Measurements from ENCODE around the gene KCND3. TPM values are rescaled to one million over a fixed set of nuclear protein-coding genes. Genes with fewer than 3 reads are reported as not detected.

KCND3 gene
- polyA plus RNA-seq, 1 donor, result 2.5 TPM

- no peak overlapping the region for H3K27ac ChIP-seq (ENCODE audit: low read length)
- no peaks in the 10 kb centered on the region for H3K4me1 ChIP-seq (ENCODE audit: control insufficient read depth, insufficient read depth, low read length)
- no peaks in the 10 kb centered on the region for H3K36me3 ChIP-seq (ENCODE audit: control insufficient read depth, insufficient read depth, low read length)
- no CpG with 5 or more reads among the region's 7 CpGs for WGBS (ENCODE audit: insufficient coverage, low lambda C conversion rate)
- no peak overlapping the region for H3K4me3 ChIP-seq (ENCODE audit: low read length)
- H3K27me3 ChIP-seq (ENCODE audit: control insufficient read depth, insufficient read depth, low read length), result peaks cover 6% of the 10 kb centered on the region
- no peaks in the 10 kb centered on the region for H3K9me3 ChIP-seq (ENCODE audit: control insufficient read depth, low read depth, low read length)
- peak in 1 of 2 donors; percentile 3 for DNase-seq
Observed at GRCh38 chr1:111852261-111852721, 137.2 kb downstream of the KCND3 start.

- DNase-seq, result no peak
- Histone ChIP-seq H3K4me1 (ENCODE audit: control insufficient read depth, insufficient read depth, low read length) (no peaks in the 10 kb centered on the region), H3K4me3 (ENCODE audit: low read length) (no peak overlapping the region), H3K27ac (ENCODE audit: low read length) (no peak overlapping the region), H3K9me3 (ENCODE audit: control insufficient read depth, low read depth, low read length) (no peaks in the 10 kb centered on the region), H3K36me3 (ENCODE audit: control insufficient read depth, insufficient read depth, low read length) (no peaks in the 10 kb centered on the region), H3K27me3 (ENCODE audit: control insufficient read depth, insufficient read depth, low read length) (peaks cover 6% of the 10 kb centered on the region)
- WGBS (ENCODE audit: insufficient coverage, low lambda C conversion rate), result no CpG with 5 or more reads among the region's 6 CpGs
Observed at GRCh38 chr1:111851552-111851951, 137.9 kb downstream of the KCND3 start.

GRCh38 chr1:111850109-111850508 lies 139.4 kb downstream of the KCND3 start:
- Histone ChIP-seq H3K4me1 (ENCODE audit: control insufficient read depth, insufficient read depth, low read length) (no peaks in the 10 kb centered on the region), H3K9me3 (ENCODE audit: control insufficient read depth, low read depth, low read length) (no peaks in the 10 kb centered on the region), H3K4me3 (ENCODE audit: low read length) (no peak overlapping the region), H3K27ac (ENCODE audit: low read length) (no peak overlapping the region), H3K36me3 (ENCODE audit: control insufficient read depth, insufficient read depth, low read length) (no peaks in the 10 kb centered on the region), H3K27me3 (ENCODE audit: control insufficient read depth, insufficient read depth, low read length) (peaks cover 6% of the 10 kb centered on the region)
- WGBS (ENCODE audit: insufficient coverage, low lambda C conversion rate), result no CpG with 5 or more reads among the region's 2 CpGs
- DNase-seq, result no peak

- Histone ChIP-seq H3K27me3 (ENCODE audit: control insufficient read depth, insufficient read depth, low read length) (peaks cover 6% of the 10 kb centered on the region), H3K36me3 (ENCODE audit: control insufficient read depth, insufficient read depth, low read length) (no peaks in the 10 kb centered on the region), H3K4me1 (ENCODE audit: control insufficient read depth, insufficient read depth, low read length) (no peaks in the 10 kb centered on the region), H3K9me3 (ENCODE audit: control insufficient read depth, low read depth, low read length) (no peaks in the 10 kb centered on the region), H3K4me3 (ENCODE audit: low read length) (no peak overlapping the region), H3K27ac (ENCODE audit: low read length) (no peak overlapping the region)
- no peak for DNase-seq
- WGBS (ENCODE audit: insufficient coverage, low lambda C conversion rate), result 50% methylated on average over 2 of the region's 7 CpGs
Observed at GRCh38 chr1:111848852-111849545, 140.5 kb downstream of the KCND3 start.

GRCh38 chr1:111847466-111847865 lies 142.0 kb downstream of the KCND3 start:
- no peak for DNase-seq
- H3K27ac ChIP-seq (ENCODE audit: low read length), result no peak overlapping the region
- H3K9me3 ChIP-seq (ENCODE audit: control insufficient read depth, low read depth, low read length), result no peaks in the 10 kb centered on the region
- H3K27me3 ChIP-seq (ENCODE audit: control insufficient read depth, insufficient read depth, low read length), result no peaks in the 10 kb centered on the region
- WGBS (ENCODE audit: insufficient coverage, low lambda C conversion rate), result no CpG with 5 or more reads among the region's 10 CpGs
- no peak overlapping the region for H3K4me3 ChIP-seq (ENCODE audit: low read length)
- no peaks in the 10 kb centered on the region for H3K36me3 ChIP-seq (ENCODE audit: control insufficient read depth, insufficient read depth, low read length)
- no peaks in the 10 kb centered on the region for H3K4me1 ChIP-seq (ENCODE audit: control insufficient read depth, insufficient read depth, low read length)

- no peaks in the 10 kb centered on the region for H3K9me3 ChIP-seq (ENCODE audit: control insufficient read depth, low read depth, low read length)
- no CpG with 5 or more reads among the region's 8 CpGs for WGBS (ENCODE audit: insufficient coverage, low lambda C conversion rate)
- H3K4me1 ChIP-seq (ENCODE audit: control insufficient read depth, insufficient read depth, low read length), result no peaks in the 10 kb centered on the region
- H3K27ac ChIP-seq (ENCODE audit: low read length), result no peak overlapping the region
- H3K36me3 ChIP-seq (ENCODE audit: control insufficient read depth, insufficient read depth, low read length), result no peaks in the 10 kb centered on the region
- no peaks in the 10 kb centered on the region for H3K27me3 ChIP-seq (ENCODE audit: control insufficient read depth, insufficient read depth, low read length)
- DNase-seq, result no peak
- no peak overlapping the region for H3K4me3 ChIP-seq (ENCODE audit: low read length)
Observed at GRCh38 chr1:111846842-111847241, 142.6 kb downstream of the KCND3 start.

GRCh38 chr1:111843177-111843576 lies 146.3 kb downstream of the KCND3 start:
- no peak for DNase-seq
- peaks cover 3% of the 10 kb centered on the region for H3K27me3 ChIP-seq (ENCODE audit: control insufficient read depth, insufficient read depth, low read length)
- WGBS (ENCODE audit: insufficient coverage, low lambda C conversion rate), result no CpG with 5 or more reads among the region's 2 CpGs
- no peaks in the 10 kb centered on the region for H3K4me1 ChIP-seq (ENCODE audit: control insufficient read depth, insufficient read depth, low read length)
- no peak overlapping the region for H3K4me3 ChIP-seq (ENCODE audit: low read length)
- H3K27ac ChIP-seq (ENCODE audit: low read length), result no peak overlapping the region
- H3K36me3 ChIP-seq (ENCODE audit: control insufficient read depth, insufficient read depth, low read length), result no peaks in the 10 kb centered on the region
- no peaks in the 10 kb centered on the region for H3K9me3 ChIP-seq (ENCODE audit: control insufficient read depth, low read depth, low read length)

- no peak overlapping the region for H3K4me3 ChIP-seq (ENCODE audit: low read length)
- no peaks in the 10 kb centered on the region for H3K9me3 ChIP-seq (ENCODE audit: control insufficient read depth, low read depth, low read length)
- H3K27me3 ChIP-seq (ENCODE audit: control insufficient read depth, insufficient read depth, low read length), result peaks cover 3% of the 10 kb centered on the region
- no peak for DNase-seq
- no peak overlapping the region for H3K27ac ChIP-seq (ENCODE audit: low read length)
- no peaks in the 10 kb centered on the region for H3K36me3 ChIP-seq (ENCODE audit: control insufficient read depth, insufficient read depth, low read length)
- no peaks in the 10 kb centered on the region for H3K4me1 ChIP-seq (ENCODE audit: control insufficient read depth, insufficient read depth, low read length)
- no CpG with 5 or more reads among the region's 3 CpGs for WGBS (ENCODE audit: insufficient coverage, low lambda C conversion rate)
Observed at GRCh38 chr1:111842411-111842810, 147.1 kb downstream of the KCND3 start.

- Histone ChIP-seq H3K27ac (ENCODE audit: low read length) (no peak overlapping the region), H3K36me3 (ENCODE audit: control insufficient read depth, insufficient read depth, low read length) (no peaks in the 10 kb centered on the region), H3K9me3 (ENCODE audit: control insufficient read depth, low read depth, low read length) (no peaks in the 10 kb centered on the region), H3K4me1 (ENCODE audit: control insufficient read depth, insufficient read depth, low read length) (no peaks in the 10 kb centered on the region), H3K27me3 (ENCODE audit: control insufficient read depth, insufficient read depth, low read length) (peaks cover 3% of the 10 kb centered on the region), H3K4me3 (ENCODE audit: low read length) (no peak overlapping the region)
- WGBS (ENCODE audit: insufficient coverage, low lambda C conversion rate), result no CpG with 5 or more reads among the region's 2 CpGs
- DNase-seq, result no peak
Observed at GRCh38 chr1:111841746-111842145, 147.7 kb downstream of the KCND3 start.

GRCh38 chr1:111841189-111841588 lies 148.3 kb downstream of the KCND3 start:
- H3K9me3 ChIP-seq (ENCODE audit: control insufficient read depth, low read depth, low read length), result no peaks in the 10 kb centered on the region
- H3K4me1 ChIP-seq (ENCODE audit: control insufficient read depth, insufficient read depth, low read length), result no peaks in the 10 kb centered on the region
- DNase-seq, result no peak
- no peak overlapping the region for H3K27ac ChIP-seq (ENCODE audit: low read length)
- no peaks in the 10 kb centered on the region for H3K36me3 ChIP-seq (ENCODE audit: control insufficient read depth, insufficient read depth, low read length)
- H3K27me3 ChIP-seq (ENCODE audit: control insufficient read depth, insufficient read depth, low read length), result peaks cover 3% of the 10 kb centered on the region
- WGBS (ENCODE audit: insufficient coverage, low lambda C conversion rate), result no CpG with 5 or more reads among the region's 7 CpGs
- no peak overlapping the region for H3K4me3 ChIP-seq (ENCODE audit: low read length)

- no peak overlapping the region for H3K4me3 ChIP-seq (ENCODE audit: low read length)
- no CpG with 5 or more reads among the region's 7 CpGs for WGBS (ENCODE audit: insufficient coverage, low lambda C conversion rate)
- peaks cover 3% of the 10 kb centered on the region for H3K27me3 ChIP-seq (ENCODE audit: control insufficient read depth, insufficient read depth, low read length)
- H3K27ac ChIP-seq (ENCODE audit: low read length), result no peak overlapping the region
- H3K9me3 ChIP-seq (ENCODE audit: control insufficient read depth, low read depth, low read length), result no peaks in the 10 kb centered on the region
- H3K4me1 ChIP-seq (ENCODE audit: control insufficient read depth, insufficient read depth, low read length), result no peaks in the 10 kb centered on the region
- no peak for DNase-seq
- H3K36me3 ChIP-seq (ENCODE audit: control insufficient read depth, insufficient read depth, low read length), result no peaks in the 10 kb centered on the region
Observed at GRCh38 chr1:111837393-111837792, 152.1 kb downstream of the KCND3 start.
